HG03066 (cell line): Measurements from ENCODE around the gene CMIP.
"Not testable (repeated sequence)": the region's sequence is repeated elsewhere in the genome, so short reads cannot be mapped to it uniquely, and the experiment has no call there.

Experiments used
- ATAC-seq: cut with Tn5 transposase; IDR thresholded peaks from one replicate; pipeline ENCODE4 v1.9.1; 2021; ENCODE audit warnings: low read depth; ENCODE audit not compliant: unreplicated experiment

The CMIP gene

GRCh38 chr16:81421126-81421525 lies 23.5 kb upstream of the CMIP start:
- no peak for ATAC-seq

GRCh38 chr16:81421536-81421935 lies 23.1 kb upstream of the CMIP start:
- ATAC-seq = no peak

- ATAC-seq = not testable (repeated sequence)
Observed at GRCh38 chr16:81422153-81422552, 22.5 kb upstream of the CMIP start.

- ATAC-seq = no peak
Observed at GRCh38 chr16:81424771-81425170, 19.8 kb upstream of the CMIP start.

GRCh38 chr16:81427219-81427618 lies 17.4 kb upstream of the CMIP start:
- ATAC-seq = no peak

- ATAC-seq = no peak
Observed at GRCh38 chr16:81429045-81429521, 15.5 kb upstream of the CMIP start.

- no peak for ATAC-seq
Observed at GRCh38 chr16:81431554-81432353, 12.9 kb upstream of the CMIP start.

- ATAC-seq = no peak
Observed at GRCh38 chr16:81432937-81433557, 11.6 kb upstream of the CMIP start.

GRCh38 chr16:81435103-81435502 lies 9.5 kb upstream of the CMIP start:
- ATAC-seq = no peak

- ATAC-seq = no peak
Observed at GRCh38 chr16:81435567-81435966, 9.0 kb upstream of the CMIP start.

- no peak for ATAC-seq
Observed at GRCh38 chr16:81436386-81436785, 8.2 kb upstream of the CMIP start.

- ATAC-seq = no peak
Observed at GRCh38 chr16:81437865-81438264, 6.7 kb upstream of the CMIP start.

- no peak for ATAC-seq
Observed at GRCh38 chr16:81440888-81441761, 3.5 kb upstream of the CMIP start.

GRCh38 chr16:81442220-81442915 lies 2.2 kb upstream of the CMIP start:
- no peak for ATAC-seq

- no peak for ATAC-seq
Observed at GRCh38 chr16:81442916-81443687, 1.5 kb upstream of the CMIP start.

- ATAC-seq = no peak
Observed at GRCh38 chr16:81443688-81444447, 740 bp upstream of the CMIP start.

- ATAC-seq = no peak
Observed at GRCh38 chr16:81445143-81445961, 744 bp downstream of the CMIP start.
